ENCODE results near the gene CAMSAP3.

CAMSAP3 gene

DNA sequence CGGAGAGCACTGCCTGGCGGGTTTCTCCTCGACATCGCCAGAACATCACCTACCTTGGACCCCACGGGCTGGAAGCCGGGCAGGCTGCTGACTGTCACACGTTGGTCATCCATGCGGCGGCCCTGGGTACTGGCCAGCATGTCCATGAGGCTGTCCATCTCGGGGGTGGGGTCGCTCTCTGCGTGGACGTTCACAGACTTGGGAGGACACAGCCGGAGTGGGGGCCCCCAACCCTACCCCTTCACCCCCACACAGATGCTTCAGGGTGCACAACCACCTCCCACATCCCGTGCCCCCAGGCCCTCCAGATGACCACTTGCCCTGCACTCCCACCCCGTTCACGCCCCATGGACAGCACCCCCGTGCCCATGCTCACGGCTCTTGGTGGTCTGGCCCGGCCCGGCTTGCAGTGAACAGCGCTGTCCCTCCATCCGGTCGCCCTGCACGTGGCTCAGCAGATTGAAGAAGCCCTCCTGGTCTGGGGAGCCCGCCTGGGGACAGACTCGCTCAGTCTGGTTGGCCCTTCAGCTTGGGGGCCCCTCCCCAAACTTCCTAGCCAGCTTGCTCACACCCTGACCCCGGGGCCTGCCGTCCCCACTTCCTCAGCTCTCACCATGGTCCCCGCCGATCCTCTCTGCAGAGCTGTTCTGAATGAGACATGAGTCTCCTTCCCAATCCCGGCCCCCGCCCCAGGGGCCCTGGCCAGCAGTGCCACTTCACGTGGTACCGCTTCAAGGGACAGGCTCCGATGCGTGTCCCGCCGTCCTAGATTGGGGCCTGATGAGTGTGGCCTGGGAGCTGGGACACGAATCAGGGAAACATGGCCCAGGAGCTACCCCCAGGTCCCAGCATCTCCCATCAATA is 36.9 kb downstream of the CAMSAP3 start:
- DNase-seq = no peak

DNA sequence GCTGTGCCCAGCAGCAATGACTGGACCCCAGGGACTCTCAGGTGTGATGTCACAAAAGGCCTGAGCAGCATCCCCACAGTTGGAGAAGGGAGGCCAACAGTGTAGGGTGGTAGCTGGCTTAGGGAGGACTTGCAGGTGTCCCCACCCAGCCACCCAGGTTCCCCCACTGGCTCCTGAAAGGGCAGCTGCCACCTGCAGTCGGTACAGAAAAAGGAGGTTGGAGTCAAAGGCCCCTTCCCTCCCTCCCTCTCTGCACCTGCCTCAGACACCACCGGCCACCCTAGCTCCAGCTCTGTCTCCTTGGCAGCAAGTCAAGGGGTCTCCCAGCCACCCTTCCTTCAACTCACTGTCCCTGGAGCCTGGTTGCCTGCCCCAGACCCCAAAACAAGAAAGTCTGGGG is 38.0 kb downstream of the CAMSAP3 start, which contains the start of gene PCP2:
Gene PCP2, minus strand, starts transcription at position 22 of the 400 bp plus-strand sequence. CDS start 262 bp downstream, outside the sequence.
- DNase-seq = no peak

DNA sequence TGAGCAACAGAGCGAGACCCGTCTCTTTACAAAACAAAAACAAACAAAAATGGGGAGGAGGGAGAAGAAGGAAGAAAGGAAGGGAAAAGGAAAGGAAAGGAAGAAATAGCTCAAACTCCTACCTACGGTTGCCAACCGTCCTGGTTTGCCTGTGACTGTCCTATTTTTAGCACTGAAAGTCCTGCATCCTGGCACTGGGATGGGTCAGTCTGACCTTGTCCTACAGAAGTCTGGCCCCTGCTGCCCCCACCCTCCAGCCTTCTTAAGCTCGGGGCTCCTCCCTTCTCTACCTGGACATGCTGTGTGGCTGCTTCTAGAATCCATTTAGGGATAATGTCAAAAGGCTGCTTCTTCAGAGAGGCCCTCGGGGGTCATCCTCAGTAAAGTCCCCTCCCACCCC is 40.0 kb downstream of the CAMSAP3 start:
- DNase-seq = no peak

DNA sequence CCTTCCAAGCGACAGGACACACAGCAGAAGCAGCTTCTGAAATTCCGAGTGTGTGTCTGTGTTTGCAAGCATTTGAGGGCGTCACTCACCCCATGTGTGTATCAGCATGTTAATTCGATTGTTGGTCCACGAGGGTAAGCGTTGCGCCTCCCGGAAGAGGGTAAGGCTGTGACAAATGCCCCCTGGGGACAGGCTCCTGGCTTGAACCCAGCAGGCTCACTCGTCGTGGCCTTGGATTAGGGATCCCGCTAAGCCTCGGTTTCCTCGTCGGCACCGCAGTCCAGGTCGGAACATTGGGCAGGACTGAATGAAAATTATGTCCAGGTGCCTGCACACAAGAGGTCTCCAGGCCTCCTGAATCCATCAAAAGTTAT is 40.6 kb downstream of the CAMSAP3 start:
- no peak for DNase-seq

DNA sequence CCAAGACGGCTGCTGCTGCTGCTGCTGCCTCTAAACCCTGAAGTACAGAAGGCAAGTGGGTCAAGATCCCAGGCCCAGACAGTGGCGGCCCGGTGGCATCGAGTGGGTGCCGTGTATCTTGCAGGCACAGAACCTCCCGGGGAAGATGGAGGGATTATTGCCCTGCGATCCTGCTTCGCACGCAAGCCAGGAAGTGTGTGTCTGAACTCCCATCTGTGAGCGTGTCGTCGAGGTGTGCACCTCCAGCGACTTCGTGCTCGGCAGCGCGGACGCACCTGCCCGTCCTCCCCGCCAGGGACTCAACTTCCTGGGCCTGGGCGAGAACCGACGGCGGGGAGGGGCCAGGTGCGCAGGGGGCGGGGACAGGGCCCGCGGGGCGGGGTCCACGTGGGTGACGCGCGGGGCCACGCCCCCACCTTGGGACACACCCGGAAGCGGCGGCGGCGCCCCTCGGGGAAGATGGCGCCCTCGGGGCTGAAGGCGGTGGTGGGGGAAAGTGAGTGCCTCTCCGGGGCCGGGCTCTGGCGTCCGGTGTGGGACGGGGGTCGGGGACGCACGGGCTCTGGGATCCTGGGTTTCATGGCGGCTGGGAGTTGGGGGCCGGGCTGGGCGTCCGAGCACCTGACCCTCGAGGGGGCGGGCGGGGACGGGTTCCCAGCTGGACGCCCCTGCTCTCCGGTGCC is 41.2 kb downstream of the CAMSAP3 start, which contains the start of gene STXBP2:
Gene STXBP2, plus strand, starts transcription at position 420 of the 683 bp plus-strand sequence. Its CDS starts 40 bp downstream, at position 460.
- DNase-seq = peak; percentile 79

DNA sequence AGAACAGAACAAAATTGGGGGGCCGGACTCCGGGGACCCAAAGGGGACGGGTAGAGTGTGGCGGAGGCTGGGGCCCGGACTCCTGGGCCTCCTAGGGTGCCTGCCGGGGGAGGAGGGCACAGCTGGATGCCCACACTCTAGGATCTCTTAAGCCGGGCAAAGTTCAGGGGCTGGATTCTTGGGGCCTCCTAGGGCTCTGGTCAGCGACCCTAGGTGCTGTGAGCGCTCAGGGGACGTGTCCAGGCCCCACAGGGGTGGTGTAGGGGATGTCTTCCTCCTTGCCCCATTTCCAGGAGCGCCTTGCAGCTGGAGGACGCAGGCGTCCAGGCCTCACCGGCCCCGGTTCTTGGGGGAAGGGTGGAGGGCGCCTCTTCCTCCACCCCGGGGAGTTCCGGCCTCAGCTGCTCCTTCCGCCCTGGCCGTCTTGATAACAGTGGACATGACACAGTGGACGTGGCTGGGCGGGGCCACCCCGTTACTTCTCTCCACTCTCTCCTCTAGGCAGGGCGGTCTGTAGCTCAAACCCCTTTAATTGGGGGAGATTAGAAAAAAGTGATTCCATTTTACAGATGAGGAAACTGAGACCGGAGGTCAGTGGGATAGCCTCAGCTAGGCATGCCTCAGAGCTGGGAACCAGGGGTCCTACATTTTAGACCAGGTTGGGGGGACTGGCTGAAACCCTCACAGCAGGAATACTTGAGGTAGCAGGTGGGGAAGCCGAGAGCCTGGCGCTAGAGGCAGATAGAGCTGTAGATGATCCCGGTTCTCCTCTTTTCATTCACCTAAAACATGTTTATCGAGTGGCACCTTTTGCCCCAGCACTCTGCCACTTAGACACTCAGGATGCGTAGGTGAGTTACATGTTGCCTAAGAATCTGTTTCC is 42.0 kb downstream of the CAMSAP3 start:
- no peak for DNase-seq

DNA sequence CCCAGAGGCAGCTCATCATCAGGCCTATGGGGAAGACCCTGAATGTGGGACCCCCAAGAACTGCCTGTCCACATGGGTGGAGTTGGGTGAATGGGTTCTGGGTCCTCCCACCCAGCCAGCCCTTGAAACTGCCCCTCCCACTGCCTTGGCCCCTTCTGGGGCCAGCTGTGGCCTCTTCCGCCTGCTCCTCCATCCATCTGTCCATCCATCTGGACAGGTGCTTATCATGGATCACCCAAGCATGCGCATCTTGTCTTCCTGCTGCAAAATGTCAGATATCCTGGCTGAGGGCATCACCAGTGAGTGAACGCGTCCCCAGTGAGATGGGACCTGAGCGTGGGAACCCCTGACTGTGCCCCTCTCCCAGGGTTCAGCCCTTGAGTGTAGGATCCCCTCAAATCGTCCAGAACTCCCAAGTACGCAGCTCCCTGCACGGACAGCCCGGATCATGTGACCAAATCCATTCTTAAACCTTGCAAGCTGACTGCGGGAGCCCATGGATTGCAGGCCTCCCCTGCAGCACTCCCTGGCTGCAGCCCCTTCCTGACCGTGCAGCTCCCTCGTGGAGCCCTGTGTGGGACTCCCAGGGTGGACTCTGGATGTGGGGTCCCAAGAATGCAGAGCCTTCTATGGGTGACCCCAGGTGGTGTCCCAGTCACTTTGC is 43.3 kb downstream of the CAMSAP3 start:
- no peak for DNase-seq

DNA sequence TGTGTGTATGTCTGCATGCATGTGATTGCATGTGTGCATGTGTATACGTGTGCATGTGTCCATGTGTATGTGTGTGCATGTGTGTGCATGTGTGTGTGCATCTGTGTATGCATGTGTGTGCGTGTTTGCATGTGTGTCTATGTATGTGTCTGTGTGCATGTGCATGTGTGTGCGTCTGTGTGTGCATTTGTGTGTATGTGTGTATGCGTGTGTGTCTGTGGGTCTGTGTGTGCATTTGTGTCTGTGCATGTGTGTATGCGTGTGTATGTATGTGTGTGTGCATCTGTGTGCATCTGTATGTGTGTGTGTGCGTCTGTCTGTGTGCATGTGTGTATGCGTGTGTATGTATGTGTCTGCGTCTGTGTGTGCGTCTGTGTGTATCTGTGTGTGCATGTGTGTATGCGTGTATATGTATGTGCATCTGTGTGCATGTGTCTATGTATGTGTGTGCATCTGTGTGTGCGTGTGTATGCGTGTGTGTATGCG is 44.2 kb downstream of the CAMSAP3 start:
- no peak for DNase-seq

DNA sequence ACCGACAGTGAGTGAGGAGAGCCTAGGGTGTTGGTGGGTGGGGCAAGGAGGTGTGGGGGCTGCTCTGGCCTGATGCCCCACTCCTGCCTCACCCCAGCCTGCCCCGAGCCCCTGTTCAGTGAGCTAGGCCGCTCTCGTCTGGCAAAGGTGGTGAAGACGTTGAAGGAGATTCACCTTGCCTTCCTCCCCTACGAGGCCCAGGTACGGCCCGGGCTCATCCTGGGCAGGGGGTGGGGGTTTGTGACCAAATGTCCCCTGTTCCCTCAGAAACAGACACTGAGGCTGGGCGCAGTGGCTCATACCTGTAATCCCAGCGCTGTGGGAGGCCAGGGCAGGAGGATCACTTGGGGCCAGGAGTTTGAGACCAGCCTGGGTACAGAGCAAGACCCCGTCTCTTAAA is 45.1 kb downstream of the CAMSAP3 start:
- no peak for DNase-seq

DNA sequence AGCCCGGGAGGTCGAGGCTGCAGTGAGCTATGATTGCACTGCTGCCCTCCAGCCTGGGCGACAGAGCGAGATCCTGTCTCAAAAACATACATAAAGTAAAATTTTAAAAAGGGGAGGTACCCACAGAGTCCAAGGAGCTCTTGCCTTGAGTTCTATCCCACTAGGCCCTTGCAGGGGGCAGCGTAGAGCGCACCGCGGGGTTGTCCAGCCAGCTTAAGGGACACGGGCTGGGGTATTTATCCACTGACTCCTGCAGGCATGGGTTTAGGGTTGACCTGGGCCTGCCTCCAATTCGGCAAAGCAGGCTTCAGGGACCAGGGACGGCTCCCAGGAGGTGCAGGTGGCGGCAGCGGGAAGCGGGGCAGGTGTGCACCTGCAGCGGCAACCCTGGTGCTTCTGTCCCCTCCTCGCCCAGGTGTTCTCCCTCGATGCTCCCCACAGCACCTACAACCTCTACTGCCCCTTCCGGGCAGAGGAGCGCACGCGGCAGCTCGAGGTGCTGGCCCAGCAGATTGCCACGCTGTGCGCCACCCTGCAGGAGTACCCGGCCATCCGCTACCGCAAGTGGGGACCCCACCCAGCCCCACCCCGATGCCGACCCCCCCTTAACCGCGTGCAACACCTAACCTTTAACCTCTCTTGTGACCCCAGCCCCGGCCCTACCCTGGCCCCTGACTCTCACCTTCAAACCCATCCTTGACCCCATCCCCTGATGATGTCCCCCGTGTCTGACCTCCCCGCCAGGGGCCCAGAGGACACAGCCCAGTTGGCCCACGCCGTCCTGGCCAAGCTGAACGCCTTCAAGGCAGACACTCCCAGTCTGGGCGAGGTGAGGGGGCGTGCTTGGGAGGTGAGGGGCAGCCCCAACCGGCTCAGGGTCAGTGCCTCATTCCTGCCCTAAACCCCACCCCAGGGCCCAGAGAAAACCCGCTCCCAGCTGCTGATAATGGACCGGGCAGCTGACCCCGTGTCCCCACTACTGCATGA is 45.9 kb downstream of the CAMSAP3 start:
- no peak for DNase-seq

DNA sequence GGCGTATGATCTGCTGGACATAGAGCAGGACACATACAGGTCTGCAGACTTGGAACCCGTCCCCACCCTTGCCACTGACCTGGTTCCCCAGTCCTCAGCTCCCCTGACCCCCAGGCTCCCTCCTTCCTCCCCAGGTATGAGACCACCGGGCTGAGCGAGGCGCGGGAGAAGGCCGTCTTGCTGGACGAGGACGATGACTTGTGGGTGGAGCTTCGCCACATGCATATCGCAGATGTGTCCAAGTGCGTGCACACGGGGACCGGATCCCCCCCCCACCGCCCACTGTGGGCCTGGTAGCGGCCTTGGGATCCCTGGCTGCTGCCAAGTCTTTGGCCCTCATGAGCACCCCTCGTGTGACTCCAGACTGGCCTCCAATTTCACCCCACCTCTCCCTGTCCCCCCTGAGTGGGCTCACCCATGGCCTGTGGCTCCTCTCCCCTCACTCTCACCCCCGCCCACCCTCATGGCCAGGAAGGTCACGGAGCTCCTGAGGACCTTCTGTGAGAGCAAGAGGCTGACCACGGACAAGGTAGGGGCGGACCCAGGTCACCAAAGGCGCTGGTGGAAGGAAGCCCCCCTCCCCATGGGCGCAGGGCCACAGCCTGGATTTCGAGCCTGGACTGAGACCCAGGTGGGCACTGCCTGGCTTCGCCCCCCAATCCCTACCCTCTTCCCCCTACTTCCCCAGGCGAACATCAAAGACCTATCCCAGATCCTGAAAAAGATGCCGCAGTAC is 46.8 kb downstream of the CAMSAP3 start:
- DNase-seq = no peak

DNA sequence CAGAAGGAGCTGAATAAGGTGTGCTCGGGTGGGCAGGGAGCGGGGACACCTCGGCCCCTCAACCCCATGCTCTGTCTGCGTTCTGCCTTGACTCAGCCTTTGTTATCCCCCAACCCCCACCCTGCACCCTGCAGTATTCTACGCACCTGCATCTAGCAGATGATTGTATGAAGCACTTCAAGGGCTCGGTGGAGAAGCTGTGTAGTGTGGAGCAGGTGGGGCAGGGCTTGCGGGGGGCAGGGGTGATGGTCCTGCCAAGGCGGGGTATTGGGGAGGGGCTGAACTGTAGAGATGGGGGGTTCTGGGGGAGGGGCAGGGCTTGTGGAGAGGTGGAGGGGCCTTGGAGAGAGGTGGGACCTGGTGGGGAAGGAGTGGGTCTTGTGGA is 47.4 kb downstream of the CAMSAP3 start:
- no peak for DNase-seq

DNA sequence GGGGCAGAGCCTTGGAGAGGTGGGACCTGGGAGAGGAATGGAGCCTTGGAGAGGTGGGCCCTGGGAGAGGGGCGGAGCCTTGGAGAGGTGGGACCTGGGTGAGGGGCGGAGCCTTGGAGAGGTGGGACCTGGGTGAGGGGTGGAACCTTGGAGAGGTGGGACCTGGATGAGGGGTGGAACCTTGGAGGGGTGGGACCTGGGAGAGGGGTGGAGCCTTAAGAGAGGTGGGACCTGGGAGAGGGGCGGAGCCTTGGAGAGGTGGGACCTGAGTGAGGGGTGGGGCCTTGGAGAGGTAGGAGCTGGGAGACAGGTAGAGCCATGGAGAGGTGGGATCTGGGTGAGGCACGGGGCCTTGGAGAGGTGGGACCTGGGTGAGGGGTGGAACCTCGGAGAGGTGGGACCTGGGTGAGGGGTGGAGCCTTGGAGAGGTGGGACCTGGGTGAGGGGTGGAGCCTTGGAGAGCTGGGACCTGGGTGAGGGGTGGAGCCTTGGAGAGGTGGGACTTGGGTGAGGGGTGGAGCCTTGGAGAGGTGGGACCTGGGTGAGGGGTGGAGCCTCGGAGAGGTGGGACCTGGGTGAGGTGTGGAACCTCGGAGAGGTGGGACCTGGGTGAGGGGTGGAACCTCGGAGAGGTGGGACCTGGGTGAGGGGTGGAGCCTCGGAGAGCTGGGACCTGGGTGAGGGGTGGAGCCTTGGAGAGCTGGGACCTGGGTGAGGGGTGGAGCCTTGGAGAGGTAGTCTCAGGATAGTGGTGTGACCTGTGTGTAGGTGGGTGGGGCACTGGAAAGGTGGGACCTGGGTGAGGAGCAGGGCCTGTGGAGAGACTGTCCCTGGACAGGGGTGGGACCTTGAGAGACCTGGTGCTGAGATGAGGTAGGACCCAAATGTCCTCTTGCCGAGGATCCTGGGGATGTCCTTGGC is 48.2 kb downstream of the CAMSAP3 start:
- peak; percentile 33 for DNase-seq

DNA sequence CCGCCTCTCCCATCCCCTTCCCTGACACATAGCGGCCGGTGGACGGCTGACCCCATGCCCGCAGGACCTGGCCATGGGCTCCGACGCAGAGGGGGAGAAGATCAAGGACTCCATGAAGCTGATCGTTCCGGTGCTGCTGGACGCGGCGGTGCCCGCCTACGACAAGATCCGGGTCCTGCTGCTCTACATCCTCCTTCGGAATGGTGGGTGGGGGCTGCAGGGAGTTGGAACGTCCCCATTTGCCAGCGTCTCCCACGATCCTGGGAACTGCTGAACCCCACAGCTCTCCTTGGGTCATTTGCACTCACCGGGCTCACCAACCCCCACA is 48.9 kb downstream of the CAMSAP3 start:
- DNase-seq = no peak

DNA sequence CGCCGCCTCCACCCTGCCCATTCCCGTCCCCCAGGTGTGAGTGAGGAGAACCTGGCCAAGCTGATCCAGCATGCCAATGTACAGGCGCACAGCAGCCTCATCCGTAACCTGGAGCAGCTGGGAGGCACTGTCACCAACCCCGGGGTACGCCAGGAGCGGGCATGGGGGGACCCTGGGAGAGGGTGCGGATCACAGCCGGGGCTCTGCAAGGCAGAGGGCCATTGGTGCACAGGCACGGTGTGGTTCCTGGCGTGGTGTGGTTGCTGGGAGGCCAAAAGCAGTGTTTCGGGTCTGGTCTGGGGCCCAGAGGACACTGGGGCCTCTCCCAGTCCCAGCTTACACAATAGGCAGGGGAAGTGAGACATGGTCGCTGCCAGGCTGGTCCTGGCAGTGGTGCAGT is 49.5 kb downstream of the CAMSAP3 start:
- DNase-seq = no peak

DNA sequence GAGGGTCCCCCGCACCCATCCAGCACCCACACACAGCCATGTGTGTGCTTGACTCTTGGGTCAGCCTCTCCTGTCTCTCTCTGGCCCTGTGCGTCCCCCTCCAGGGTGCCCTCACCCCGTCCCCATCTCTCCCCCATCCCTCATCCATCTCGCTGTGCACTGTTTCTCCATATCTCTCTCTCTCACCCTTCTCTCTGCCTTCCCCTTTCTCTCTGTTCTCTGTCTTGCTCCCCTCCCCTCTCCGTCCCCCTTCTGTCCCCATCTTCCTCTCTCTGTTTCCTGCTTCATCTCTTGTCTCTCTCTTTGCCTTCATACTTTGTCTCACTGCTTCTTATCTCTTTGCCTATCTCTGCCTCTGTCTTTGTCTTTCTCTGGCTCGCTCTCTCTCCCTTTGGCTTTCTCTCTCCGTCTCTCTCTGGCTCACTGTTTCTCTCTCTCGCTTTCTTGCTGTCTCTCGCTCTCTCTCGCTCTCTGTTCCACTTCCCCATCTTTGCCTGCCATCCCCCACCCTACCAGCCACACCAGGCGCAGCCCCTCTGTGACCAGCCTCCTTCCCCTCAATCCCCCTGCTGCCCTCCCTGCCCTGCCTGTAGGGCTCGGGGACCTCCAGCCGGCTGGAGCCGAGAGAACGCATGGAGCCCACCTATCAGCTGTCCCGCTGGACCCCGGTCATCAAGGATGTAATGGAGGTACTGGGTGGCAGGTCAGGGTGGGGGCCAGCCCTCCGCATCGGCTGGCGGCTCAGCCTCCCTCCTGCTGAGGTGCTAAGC is 50.2 kb downstream of the CAMSAP3 start:
- no peak for DNase-seq

DNA sequence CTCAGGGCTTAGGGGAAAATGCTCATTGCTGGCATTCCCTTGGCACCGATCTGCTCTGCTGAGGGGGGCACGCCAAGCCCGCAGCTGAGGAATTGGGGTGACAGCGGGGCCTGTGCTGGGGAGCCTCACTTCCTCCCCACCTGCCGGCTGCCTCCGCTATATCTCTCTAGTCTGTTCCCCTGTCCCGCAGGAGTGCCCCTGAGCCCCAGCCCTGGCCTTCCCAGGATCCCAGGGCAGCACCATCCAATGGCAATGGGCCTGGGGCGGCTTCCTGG is 50.7 kb downstream of the CAMSAP3 start:
- no peak for DNase-seq

DNA sequence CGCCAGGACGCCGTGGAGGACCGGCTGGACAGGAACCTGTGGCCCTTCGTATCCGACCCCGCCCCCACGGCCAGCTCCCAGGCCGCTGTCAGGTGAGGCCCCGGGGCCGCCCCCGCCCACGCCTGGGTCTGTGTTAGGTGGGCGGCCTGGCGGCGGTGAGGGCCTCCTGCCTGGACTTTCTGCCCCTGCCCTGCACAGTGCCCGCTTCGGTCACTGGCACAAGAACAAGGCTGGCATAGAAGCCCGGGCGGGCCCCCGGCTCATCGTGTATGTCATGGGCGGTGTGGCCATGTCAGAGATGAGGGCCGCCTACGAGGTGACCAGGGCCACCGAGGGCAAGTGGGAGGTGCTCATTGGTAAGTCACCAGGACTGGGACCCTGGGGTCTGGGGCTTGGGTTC is 51.5 kb downstream of the CAMSAP3 start:
- no peak for DNase-seq

Data from NCI-H1436 (cell line).